ENCODE data around the gene KLHL12.

Gene KLHL12

GRCh38 chr1:202968895-202969295 lies 41.9 kb upstream of the KLHL12 start:
- Histone ChIP-seq H3K4me3 (IDR thresholded peaks at IDR 0.05; ENCODE audit: insufficient read depth, low read depth, low read length) (no peak overlapping the region), H3K27ac (no peak overlapping the region), H3K36me3 (ENCODE audit: insufficient read depth) (no peaks in the 10 kb centered on the region), H3K4me2 (no peak overlapping the region; the same call in 1 of the 2 replicates), H3K27me3 (ENCODE audit: insufficient read depth, low read depth) (no peaks in the 10 kb centered on the region), H3K9ac (no peak overlapping the region), H3K79me2 (ENCODE audit: insufficient read depth, low read depth) (0 out of 2 replicates have a peak, but pooled peaks cover 14% of the 10 kb centered on the region), H4K20me1 (ENCODE audit: insufficient read depth) (no peaks in the 10 kb centered on the region), H3K4me1 (ENCODE audit: low read depth, poor library complexity, severe bottlenecking) (peaks cover 45% of the 10 kb centered on the region), H2AFZ (ENCODE audit: low read depth) (peak overlapping the region; percentile 14; the same call in 1 of the 2 replicates)
- peak; percentile 81 for TF ChIP-seq CTCF (conservative IDR thresholded peaks at IDR 0.05; ENCODE audit: low read depth, low read length)

- no peak for TF ChIP-seq CTCF (conservative IDR thresholded peaks at IDR 0.05; ENCODE audit: low read depth, low read length)
- Histone ChIP-seq H3K4me3 (IDR thresholded peaks at IDR 0.05; ENCODE audit: insufficient read depth, low read depth, low read length) (no peak overlapping the region), H3K36me3 (ENCODE audit: insufficient read depth) (no peaks in the 10 kb centered on the region), H3K4me1 (ENCODE audit: low read depth, poor library complexity, severe bottlenecking) (peaks cover 50% of the 10 kb centered on the region), H3K4me2 (peak overlapping the region; percentile 97; the same call in 1 of the 2 replicates), H2AFZ (ENCODE audit: low read depth) (peak overlapping the region; percentile 96; the same call in 1 of the 2 replicates), H3K79me2 (ENCODE audit: insufficient read depth, low read depth) (0 out of 2 replicates have a peak, but pooled peaks cover 14% of the 10 kb centered on the region), H4K20me1 (ENCODE audit: insufficient read depth) (no peaks in the 10 kb centered on the region), H3K27ac (no peak overlapping the region), H3K27me3 (ENCODE audit: insufficient read depth, low read depth) (no peaks in the 10 kb centered on the region), H3K9ac (no peak overlapping the region)
Observed at GRCh38 chr1:202968351-202968750, 41.3 kb upstream of the KLHL12 start.

GRCh38 chr1:202967684-202968281 lies 40.7 kb upstream of the KLHL12 start:
- Histone ChIP-seq H3K27ac (no peak overlapping the region), H2AFZ (ENCODE audit: low read depth) (peak overlapping the region; percentile 96), H3K4me1 (ENCODE audit: low read depth, poor library complexity, severe bottlenecking) (peaks cover 51% of the 10 kb centered on the region)

More at GRCh38 chr1:202967684-202968281, 40.7 kb upstream of the KLHL12 start:
- peak overlapping the region; percentile 5 for H3K4me3 ChIP-seq (IDR thresholded peaks at IDR 0.05; ENCODE audit: insufficient read depth, low read depth, low read length)
- H3K27me3 ChIP-seq (ENCODE audit: insufficient read depth, low read depth): no peaks in the 10 kb centered on the region
- H3K4me2 ChIP-seq: peak overlapping the region; percentile 97
- TF ChIP-seq CTCF (conservative IDR thresholded peaks at IDR 0.05; ENCODE audit: low read depth, low read length): 0 out of 2 replicates have a peak, but pooled peaks have one; percentile 11
- H4K20me1 ChIP-seq (ENCODE audit: insufficient read depth): no peaks in the 10 kb centered on the region
- H3K79me2 ChIP-seq (ENCODE audit: insufficient read depth, low read depth): 0 out of 2 replicates have a peak, but pooled peaks cover 14% of the 10 kb centered on the region
- H3K36me3 ChIP-seq (ENCODE audit: insufficient read depth): no peaks in the 10 kb centered on the region
- no peak overlapping the region; the same call in 1 of the 2 replicates for H3K9ac ChIP-seq

Data from KMS-11 (cell line).